Epithelial cell of proximal tubule (primary cell): ENCODE results near the gene DNAAF5. TPM values are rescaled to one million over a fixed set of nuclear protein-coding genes. Genes with fewer than 3 reads are reported as not detected.

Experiments used
- DNase-seq: peaks from one replicate; pipeline ENCODE4 v3.0.0-alpha.2; 2011; ENCODE audit warnings: low read depth
- H3K4me3 ChIP-seq: 2 replicates; pipeline ENCODE4 v1.5.1; 2011; ENCODE audit warnings: low read depth, mild to moderate bottlenecking, low read length
- CTCF ChIP-seq: conservative IDR thresholded peaks from 2 replicates; pipeline ENCODE4 v1.5.1; 2012; ENCODE audit warnings: low read depth, mild to moderate bottlenecking, low read length
- total RNA-seq: library from RNA; depleted of rRNA; stranded (reverse); fragments of >200 nt; gene quantifications from 2 replicates; pipeline ENCODE4 v1.2.3, GENCODE V29; 2015

DNAAF5 gene
- total RNA-seq, 1 donor from 2014 or later: 64.1 TPM

- no peak for DNase-seq
- H3K4me3 ChIP-seq: no peak overlapping the region
- no peak for TF ChIP-seq CTCF
Observed at GRCh38 chr7:713488-714230, 12.8 kb upstream of the DNAAF5 start.

GRCh38 chr7:714251-714671 is 12.2 kb upstream of the DNAAF5 start:
- TF ChIP-seq CTCF: no peak
- no peak overlapping the region for H3K4me3 ChIP-seq
- no peak for DNase-seq

GRCh38 chr7:716222-716621 is 10.3 kb upstream of the DNAAF5 start:
- no peak overlapping the region for H3K4me3 ChIP-seq
- TF ChIP-seq CTCF: no peak
- no peak for DNase-seq

DNA sequence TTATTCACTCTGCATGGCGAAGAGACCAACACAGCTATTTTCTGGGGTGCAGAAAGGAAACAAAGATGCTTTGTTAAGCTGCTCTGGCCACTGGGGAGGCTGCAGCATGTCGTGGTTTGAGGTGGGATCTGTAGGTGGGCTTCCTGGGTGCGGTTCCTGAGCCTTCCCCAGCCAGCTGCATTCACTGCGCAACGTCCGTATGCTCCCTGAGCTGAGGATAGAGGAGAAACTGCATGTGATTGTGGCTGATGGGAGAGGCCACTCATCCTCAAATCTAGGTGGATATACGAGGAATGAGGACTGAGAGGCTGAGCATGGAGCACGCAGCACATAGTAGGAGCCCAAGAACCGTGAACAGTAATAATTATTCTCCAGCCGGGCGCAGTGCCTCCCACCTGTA is 9.9 kb upstream of the DNAAF5 start:
- no peak for DNase-seq
- no peak overlapping the region for H3K4me3 ChIP-seq
- TF ChIP-seq CTCF: no peak

GRCh38 chr7:721619-722248 is 4.8 kb upstream of the DNAAF5 start:
- H3K4me3 ChIP-seq: no peak overlapping the region
- no peak for DNase-seq
- no peak for TF ChIP-seq CTCF

GRCh38 chr7:723541-723940 is 3.0 kb upstream of the DNAAF5 start:
- H3K4me3 ChIP-seq: no peak overlapping the region
- DNase-seq: no peak
- no peak for TF ChIP-seq CTCF

DNA sequence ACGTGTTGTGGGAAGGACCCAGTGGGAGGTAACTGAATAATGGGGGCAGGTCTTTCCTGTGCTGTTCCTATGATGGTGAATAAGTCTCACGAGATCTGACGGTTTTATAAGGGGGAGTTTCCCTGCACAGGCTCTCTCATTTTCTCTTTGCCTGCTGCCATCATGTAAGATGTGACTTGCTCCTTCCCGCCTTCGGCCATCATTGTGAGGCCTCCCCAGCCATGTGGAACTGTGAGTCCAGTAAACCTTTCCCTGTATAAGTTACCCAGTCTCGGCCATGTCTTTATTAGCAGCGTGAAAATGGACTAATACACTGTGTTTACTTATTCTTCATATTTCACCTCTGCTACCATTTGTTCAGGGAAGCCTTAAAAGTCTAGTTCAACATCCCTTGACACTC is 2.2 kb upstream of the DNAAF5 start:
- no peak for TF ChIP-seq CTCF
- DNase-seq: no peak
- H3K4me3 ChIP-seq: no peak overlapping the region
